Measurements from ENCODE around the gene DOCK10.

DOCK10 gene

DNA sequence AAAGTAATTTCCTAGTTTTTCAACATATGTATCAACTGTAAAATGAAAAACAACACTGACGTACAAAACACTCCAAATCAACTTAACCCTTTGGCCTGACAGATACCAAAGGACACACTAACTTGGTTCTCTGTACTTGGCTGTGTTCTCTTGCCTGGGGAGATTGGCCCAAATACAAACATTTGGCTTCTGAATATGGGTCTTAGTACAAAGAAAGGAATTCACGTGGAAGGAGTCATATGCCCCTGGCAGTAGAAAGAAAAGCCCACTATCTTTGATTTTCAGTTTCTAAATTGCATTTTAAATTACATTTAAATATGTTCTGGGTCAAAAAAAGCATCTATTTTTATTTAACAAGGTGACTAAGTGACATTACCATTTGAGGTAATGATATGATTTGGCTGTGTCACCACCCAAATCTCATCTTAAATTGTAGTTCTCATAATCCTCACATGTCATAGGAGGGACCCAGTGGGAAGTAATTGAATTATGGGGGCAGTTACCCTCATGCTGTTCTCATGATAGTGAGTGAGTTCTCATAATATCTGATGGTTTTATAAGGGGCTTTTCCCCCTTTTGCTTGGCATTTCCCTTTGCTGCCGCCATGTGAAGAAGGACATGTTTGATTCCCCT, 172.6 kb downstream of the DOCK10 start:
- no peak for DNase-seq

GRCh38 chr2:224865016-224865415, 177.3 kb downstream of the DOCK10 start:
- no peak for DNase-seq

DNA sequence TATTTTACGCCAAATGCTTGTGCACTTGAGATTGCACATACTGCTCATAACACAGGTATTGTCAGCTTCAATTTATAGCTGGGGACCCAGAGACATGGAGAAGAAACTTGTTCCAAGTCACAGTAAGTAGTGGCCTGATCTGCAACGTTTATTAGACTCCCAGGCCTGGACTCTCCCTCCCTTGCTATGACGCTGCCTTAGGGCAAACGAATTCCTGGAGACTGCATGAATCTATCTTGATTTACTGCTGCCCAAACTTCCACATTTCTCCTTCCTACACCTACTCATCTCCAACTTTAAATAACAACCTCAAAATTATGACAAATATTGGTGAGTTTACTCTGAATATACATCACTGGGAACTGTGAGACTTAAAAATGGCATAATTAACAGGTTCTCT, 181.0 kb downstream of the DOCK10 start:
- DNase-seq, result no peak

GRCh38 chr2:224860786-224861185, 181.5 kb downstream of the DOCK10 start:
- DNase-seq, result no peak

DNA sequence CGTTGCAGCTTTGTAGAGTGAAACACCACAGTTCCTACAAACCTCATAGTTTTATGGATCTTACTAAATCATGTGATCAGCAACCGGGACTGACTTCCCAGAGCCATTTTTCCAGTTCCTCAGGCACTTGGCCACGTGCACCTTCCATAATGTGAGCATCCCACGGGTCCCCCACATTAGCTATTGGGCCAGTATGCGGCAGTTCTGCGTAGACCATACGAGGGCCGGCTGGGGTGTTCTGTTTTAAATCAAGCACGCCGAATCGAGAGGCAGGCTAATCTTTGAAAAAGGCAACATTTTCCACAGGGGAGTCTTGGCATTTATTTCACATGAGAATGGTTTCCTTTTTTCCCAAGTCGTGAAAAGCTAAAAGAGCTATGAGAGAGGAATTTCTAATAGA, 190.5 kb downstream of the DOCK10 start:
- no peak for DNase-seq

GRCh38 chr2:224850081-224850480, 192.2 kb downstream of the DOCK10 start:
- no peak for DNase-seq

DNA sequence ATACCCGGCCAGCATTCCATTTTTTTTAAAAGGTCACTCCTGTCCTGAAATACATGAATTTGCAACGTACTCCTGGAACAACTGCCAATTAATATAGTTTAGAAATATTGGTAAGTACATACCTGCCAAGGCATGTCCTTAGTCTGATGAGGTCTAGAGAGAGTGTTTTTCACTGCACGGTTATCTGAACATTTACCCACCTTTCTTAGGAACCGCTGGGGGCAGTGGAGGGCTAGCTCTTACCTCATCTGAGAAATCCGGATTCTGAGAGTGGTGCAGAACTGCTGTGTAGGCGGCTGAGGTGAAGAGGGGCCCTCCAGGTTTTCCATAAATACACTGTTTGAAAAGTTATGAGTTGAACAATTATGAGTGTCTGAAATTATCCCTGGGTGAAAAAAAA, 193.0 kb downstream of the DOCK10 start:
- no peak for DNase-seq

DNA sequence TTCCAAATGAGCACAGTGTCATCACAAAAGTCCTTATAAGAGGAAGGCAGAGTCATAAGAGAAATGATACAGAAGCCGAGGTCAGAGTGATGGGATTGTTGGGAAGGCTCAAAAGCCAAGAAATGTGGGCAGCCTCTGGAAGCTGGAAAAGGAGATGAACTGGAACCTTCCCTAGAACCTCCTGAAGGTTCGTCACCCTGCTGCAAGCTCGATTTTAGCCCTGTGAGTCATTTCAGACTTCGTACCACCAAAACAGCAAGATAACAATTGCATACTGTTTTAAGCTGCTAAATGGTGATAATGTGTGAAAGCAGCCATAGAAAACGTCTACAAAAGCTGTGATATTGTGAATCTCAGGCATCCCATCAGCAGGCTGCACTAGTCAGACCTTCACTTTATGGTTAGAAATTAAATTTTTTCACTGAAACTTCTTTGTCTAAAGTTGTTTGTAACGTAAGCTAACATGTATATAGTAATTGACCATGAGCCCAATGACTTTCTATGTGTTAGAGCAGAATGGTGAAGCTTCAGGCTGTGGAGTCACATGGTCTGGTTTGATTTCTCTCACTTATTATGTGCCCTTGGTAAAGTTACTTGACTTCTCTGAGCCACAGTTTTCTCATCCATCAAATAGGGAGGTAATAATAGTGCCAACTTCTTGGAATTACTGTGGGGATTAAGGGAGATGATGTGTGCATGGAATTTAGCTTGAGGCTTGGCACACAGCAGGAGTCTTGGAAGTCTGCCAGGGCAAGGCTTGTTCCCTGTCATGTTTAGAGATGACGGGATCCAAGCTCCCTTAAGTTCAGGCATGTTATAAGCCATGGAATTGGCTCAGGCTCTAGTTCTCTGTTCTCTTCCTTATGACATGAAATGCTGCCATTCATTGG, 194.1 kb downstream of the DOCK10 start:
- no peak for DNase-seq

DNA sequence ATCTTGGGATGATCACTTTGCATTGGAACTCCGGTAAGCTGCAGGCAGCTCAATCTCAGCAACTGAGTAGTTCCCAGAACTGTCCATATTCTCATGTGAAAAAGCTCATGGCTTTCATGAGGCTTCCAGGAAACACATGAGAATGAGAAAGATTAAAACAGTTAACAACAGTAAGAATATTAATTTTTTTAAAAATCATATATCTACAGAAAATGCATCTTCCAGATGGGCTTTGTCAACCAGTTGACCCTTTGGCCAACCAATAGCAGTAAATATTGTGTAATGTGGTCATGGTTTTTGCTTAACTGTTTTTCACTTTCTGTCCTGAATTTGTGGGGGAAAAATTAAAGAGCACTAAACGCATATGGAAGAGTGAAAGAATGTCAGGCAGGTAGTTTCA, 194.9 kb downstream of the DOCK10 start:
- no peak for DNase-seq

DNA sequence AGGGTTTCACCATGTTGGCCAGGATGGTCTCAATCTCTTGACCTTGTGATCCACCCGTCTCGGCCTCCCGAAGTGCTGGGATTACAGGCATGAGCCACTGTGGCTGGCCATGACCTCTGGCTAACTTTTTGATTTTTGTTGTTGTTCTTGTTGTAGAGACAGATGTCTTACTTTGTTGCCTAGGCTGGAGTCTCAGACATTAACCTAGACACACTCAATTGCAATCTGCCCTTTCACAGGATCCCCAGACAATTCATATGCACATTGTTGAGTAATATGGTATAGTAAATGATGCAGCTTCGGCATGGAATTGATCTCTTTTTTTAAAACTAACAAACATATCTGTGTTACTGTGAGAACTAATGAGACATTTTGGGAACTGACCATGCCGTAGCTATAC, 195.6 kb downstream of the DOCK10 start:
- no peak for DNase-seq

DNA sequence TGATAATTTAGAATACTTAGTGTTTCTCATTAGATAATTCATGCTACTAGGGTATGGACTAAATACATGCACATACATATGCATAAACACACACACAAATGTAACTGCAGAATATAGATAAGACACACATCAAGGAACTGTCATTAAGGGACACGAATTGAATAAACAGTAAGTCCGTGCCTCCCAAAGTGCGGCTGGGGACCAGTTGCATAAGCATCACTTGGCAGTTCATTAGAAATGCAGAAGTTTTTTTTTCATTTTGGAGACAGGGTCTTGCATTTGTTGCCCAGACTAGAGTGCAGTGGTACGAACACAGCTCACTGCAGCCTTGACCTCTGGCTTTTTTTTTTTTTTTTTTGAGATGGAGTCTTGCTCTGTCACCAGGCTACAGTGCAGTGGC, 196.1 kb downstream of the DOCK10 start:
- DNase-seq, result no peak

- no peak for DNase-seq
Measured at GRCh38 chr2:224843141-224843540, 199.1 kb downstream of the DOCK10 start.

DNA sequence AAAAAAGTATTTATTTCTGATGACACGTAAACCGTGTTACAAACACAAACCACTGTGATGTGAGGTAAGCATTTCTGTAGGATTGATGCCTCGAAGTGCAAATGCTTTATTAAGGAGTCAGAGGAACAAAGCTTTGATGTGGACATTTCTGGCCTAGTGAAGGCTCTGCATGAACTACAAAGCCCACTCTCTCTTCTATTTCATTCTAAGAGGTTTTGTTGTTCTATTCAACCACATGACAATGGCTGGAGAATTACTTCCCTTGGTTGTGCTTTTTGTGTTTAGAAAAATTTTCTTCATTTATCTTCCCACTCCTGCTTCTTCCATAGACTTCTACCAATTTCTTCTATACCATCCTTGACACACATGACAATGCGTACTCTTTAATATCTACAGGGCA, 200.4 kb downstream of the DOCK10 start:
- no peak for DNase-seq

GRCh38 chr2:224838335-224838734, 203.9 kb downstream of the DOCK10 start:
- DNase-seq, result no peak

- no peak for DNase-seq
Measured at GRCh38 chr2:224837558-224837957, 204.7 kb downstream of the DOCK10 start.

GRCh38 chr2:224837066-224837465, 205.2 kb downstream of the DOCK10 start:
- no peak for DNase-seq

GRCh38 chr2:224836263-224836662, 206.0 kb downstream of the DOCK10 start:
- no peak for DNase-seq

- no peak for DNase-seq
Measured at GRCh38 chr2:224835405-224835804, 206.9 kb downstream of the DOCK10 start.

DNA sequence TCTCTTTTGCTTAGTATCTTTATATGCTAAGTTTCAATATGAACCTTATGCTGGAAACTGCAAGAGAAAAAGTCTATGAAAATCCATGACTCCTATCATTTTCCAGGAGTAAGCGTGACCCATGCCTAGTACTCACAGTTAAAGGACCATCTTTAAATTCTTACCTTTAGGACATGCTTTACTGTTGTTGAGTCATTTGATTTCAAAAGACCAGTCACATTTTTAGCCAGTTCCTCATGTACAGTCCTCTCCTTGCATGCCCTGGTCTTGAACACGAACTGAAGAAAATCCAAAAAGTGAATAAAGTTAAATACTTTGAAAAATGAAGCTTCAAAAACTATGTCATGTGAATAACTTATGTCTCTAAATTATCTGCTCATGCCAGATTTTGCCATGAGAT, 208.3 kb downstream of the DOCK10 start:
- DNase-seq, result no peak

GRCh38 chr2:224832207-224832606, 210.1 kb downstream of the DOCK10 start:
- no peak for DNase-seq

DNA sequence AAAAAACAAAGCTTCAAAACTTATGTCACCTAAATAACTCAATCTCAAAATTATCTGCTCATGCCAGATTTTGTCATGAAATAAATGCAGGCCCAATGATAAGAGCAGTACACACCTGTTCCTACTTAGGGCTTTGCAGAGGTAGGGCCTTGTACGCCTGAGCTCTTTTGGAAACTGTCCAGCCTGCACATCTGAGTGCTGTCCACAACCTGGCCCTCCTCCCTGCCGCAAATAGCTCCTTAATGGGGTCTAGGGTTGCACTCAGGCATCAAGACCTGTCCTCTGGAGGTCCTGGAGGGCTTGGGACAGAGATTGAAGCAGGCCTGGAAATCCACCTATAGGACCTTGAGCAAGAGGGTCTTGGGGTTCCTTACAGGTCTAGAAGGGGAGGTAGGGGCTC, 210.7 kb downstream of the DOCK10 start:
- DNase-seq, result no peak

- no peak for DNase-seq
Measured at GRCh38 chr2:224820283-224820991, 221.8 kb downstream of the DOCK10 start.

DNA sequence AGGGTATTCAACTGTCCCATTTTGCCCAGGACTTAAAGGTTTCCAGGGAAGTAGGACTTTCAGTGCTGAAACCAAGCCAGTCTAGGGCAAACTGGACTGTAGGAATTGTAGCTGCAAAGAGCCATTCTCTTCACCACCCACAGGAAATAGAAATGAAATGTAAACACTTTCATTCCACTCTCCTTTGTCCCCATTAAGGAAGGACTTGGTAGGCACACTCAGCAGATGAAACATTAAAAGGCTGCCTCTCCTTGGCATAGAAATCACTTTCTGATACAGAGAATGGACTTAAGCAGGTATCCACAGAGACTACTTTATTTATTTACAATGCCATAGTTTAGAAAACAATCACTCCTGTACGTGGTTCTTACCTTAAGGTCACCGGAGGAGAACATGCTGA, 223.2 kb downstream of the DOCK10 start:
- no peak for DNase-seq

GRCh38 chr2:224817676-224818075, 224.6 kb downstream of the DOCK10 start:
- no peak for DNase-seq
